Measurements from ENCODE around the gene CADPS.

The CADPS gene

GRCh38 chr3:62502315-62503300 lies 372.6 kb downstream of the CADPS start:
- no peak for DNase-seq (ENCODE audit: low spot score)

- no peak for DNase-seq (ENCODE audit: low spot score)
These were observed 373.9 kb downstream of the CADPS start for GRCh38 chr3:62501289-62501668.

DNA sequence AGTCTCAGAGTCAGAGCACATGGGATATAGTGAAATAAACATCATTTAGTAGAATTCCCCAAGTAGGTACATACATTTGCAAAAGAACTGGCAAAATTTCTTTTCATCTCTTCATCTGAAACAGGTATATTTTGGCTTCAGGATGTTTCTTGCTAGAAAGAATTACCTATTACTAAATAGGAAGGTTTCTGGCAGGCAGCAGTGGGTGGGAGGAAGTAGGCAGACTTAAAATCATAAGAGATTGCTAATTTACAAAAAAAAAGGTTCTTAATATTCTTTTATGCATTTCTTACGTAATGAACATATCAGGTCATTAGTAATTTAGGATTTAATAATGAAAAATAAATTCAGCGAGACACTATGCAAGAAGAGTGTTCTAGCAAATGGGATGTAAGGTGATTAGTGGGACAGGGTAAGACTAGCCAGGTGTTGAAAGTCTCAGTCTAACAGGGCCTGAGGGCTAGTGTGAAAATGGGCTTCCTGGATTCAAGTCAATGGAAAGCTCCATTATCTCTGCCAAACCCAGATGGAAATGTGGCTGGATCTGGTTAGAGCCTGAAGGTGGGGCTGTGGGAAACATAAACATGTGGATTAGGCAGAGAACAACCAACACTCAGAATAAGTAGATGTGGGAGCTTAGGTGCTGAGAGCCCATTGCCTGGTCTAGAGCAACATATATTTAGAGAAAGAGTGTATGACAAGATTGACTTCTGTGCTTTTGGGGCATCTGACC lies 374.5 kb downstream of the CADPS start:
- no peak for DNase-seq (ENCODE audit: low spot score)

DNA sequence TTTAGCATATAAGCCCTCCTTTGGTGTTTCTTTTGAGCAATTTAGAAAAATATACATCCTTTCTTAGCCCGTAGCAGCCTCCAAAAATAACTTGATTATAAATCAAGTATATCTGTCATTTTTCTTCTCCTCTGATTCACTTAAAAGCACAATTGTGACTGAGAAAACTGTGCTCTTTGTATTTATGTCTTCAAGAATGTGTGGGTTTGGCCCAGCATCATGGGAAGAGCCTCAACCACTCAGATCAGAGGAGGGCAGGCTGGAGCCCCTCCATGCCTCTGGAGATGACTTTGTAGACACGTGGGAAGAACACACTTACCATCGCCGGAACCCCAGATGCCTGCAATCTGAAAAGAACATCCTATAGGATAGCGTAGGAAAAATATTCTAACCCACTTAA lies 378.1 kb downstream of the CADPS start:
- no peak for DNase-seq (ENCODE audit: low spot score)

- no peak for DNase-seq (ENCODE audit: low spot score)
These were observed 378.7 kb downstream of the CADPS start for GRCh38 chr3:62496503-62496902.

DNA sequence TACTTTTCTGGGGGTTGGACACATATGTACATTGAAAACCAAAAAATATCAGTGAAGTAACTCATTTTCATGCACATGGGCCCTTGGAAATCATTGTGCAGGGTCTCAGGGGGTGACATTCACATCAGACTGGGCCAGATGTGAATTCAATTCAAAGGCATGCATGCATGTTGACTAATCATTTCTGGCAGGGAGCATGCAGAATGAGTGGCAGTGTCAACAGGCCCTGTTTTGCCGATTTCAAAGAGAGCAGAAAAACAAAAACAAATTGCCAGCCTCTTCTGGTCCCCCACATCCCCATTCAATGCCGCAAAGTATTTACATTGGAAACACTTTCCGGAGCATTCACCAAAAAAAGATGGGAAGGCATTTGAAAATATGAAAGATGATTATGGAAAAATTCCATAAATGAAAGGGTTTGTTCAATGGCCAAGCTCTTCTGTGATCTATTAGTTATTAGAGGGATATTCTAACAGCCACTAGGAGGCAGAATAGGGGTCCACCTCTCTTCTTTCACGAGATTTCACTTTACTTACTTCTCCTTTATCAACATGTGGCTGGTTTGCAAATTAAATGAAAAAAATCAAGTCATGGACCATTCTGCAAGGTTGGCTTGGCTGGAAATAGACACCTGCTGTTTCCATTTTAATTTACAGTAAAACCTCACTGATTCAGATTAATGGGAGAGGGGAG lies 382.0 kb downstream of the CADPS start:
- no peak for DNase-seq (ENCODE audit: low spot score)

- no peak for DNase-seq (ENCODE audit: low spot score)
These were observed 392.3 kb downstream of the CADPS start for GRCh38 chr3:62482961-62483360.

- no peak for DNase-seq (ENCODE audit: low spot score)
These were observed 393.3 kb downstream of the CADPS start for GRCh38 chr3:62481962-62482361.

DNA sequence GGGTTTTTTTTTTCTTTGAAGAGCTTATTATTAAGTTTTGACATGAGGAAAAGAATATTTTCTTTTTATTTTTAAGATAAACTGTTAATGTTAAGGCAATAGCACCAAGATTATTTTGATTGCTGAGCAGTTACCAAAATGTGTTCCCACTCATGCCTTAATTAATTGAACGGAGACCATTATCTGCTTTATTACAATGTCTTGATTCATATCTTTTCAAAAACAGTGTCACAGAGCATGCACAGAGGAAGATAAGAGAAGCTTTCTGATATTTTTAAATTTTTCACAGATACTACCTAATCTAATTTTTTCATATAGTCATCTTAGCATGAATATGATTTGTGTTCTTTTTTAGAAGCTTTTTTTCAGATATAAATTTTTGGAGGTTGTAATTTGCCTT lies 395.2 kb downstream of the CADPS start:
- DNase-seq (ENCODE audit: low spot score), result no peak

- no peak for DNase-seq (ENCODE audit: low spot score)
These were observed 395.9 kb downstream of the CADPS start for GRCh38 chr3:62479326-62479725.

DNA sequence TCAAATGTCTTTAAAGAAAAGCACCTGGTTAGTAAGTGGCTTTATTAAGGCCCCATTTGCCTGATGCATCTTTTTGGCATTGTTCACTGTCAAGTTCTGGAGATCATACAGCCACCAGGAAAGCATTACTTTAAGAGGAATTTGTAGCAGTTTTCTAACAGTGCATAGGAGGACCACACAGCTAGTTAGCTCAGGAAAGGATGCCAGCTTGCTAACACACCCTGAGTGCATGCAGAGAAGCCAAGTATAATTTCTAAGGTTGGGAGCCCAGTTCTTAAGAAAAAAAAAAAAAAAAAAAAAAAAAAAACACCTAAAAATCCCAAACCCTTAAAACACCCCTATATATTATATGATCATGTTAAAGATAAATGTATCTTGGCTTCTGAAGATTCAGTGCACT lies 399.9 kb downstream of the CADPS start:
- no peak for DNase-seq (ENCODE audit: low spot score)

- DNase-seq (ENCODE audit: low spot score), result no peak
These were observed 407.1 kb downstream of the CADPS start for GRCh38 chr3:62467966-62468722.

DNA sequence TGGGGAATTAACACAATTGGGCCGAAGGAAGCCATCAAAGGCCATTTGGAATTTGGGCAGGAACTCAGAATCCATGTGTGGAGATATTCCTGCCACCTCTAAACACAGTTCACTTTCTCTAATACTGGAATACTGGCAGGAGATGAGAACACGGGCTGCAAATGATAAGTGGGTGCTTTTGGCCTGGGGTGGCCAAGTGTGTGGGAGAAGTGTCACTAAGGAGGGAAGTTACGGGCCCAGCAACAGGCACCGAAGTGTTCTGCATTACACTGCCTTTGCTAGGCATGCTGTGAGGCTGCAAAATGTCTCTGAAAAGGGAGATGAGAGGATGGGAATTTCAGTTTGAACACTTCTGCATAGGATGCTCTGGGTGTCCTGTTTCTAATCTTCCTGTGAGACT lies 412.4 kb downstream of the CADPS start:
- no peak for DNase-seq (ENCODE audit: low spot score)

- DNase-seq (ENCODE audit: low spot score), result no peak
These were observed 413.0 kb downstream of the CADPS start for GRCh38 chr3:62462104-62462762.

DNA sequence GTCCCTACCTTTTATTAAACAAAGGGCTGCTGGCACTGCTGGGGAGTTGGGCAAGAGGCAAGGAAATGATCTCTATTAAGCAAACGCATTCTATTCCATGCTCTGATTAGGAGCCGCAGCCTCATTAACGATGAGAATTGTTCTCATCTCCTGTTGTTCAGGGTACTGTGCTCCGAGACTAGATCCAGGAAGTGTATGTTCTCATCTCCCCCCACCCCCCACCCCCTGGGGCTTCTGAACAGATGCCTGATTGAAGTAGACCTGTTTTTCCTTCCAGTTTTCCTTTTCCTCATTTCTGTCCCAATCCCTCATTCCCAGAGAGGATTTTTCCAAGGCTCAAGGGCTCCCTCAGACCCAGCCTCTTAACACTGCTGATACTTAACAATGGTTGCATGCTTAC lies 420.3 kb downstream of the CADPS start:
- no peak for DNase-seq (ENCODE audit: low spot score)

DNA sequence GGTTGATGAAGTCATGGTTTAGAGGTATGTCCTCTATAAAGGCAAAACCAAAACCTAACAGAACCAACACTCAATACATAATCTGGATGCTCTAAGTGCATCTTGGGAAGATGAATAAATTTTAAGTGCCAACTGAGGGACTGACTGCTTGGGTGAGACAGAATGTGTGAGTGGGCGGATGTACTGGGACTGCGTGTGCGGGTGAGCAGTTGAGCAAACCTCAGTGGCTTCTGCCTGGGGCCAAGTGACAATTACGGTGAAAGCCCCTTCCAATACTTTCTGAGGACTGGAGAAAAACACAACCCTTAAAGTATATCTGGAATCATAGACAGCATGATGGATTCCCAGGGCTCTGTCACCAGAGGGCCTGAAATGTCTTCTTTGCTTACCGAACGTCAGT lies 421.8 kb downstream of the CADPS start:
- DNase-seq (ENCODE audit: low spot score), result no peak

- no peak for DNase-seq (ENCODE audit: low spot score)
These were observed 423.9 kb downstream of the CADPS start for GRCh38 chr3:62451211-62451887.

DNA sequence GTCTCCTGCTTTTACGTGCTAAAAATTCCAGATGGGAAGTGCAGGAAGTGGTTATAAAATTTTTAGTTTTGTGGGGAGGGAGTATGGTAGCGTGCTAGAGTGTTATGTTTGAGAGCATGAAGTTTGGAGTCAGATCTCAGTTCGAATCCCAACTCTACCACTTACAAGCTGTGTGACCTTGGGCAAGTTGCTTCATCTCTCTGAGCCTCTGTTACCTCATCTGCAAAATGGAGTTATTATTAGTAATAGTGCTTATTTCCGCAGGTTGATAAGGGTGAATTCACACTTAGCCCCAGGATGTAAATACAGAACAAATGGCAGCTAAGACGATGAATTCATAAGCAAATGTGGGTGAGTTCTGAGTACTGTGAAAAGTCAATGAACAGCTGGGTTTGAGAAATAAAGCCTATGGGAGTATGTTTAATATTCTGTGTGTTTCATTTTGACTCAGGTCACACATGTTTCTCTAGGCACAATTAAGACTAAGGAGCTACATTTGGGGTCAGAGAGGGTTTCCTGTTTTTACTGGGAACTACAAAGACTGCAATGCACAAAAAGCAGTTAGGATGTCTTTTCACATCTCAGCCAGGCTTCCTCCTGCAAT lies 428.8 kb downstream of the CADPS start:
- DNase-seq (ENCODE audit: low spot score), result no peak

GRCh38 chr3:62445275-62445674 lies 429.9 kb downstream of the CADPS start:
- DNase-seq (ENCODE audit: low spot score), result peak; percentile 12

GRCh38 chr3:62439978-62440377 lies 435.2 kb downstream of the CADPS start:
- no peak for DNase-seq (ENCODE audit: low spot score)

Data from RKO (cell line).